ENCODE data around the gene EXOC6B. TPM values are rescaled to one million over a fixed set of nuclear protein-coding genes. Genes with fewer than 3 reads are reported as not detected.

EXOC6B gene
- total and polyA plus RNA-seq, 10 of the 15 experiments (the other 5 are each of a cell fraction or from before 2014, with no cell fraction given), result 0.23 to 2.2 (median 1.2) TPM

- WGBS (ENCODE audit: insufficient coverage, insufficient replicate concordance, low lambda C conversion rate, missing lambda C conversion rate), result 0% methylated on average over 4 of the region's 4 CpGs
- Histone ChIP-seq H3K27ac (ENCODE audit: control insufficient read depth, insufficient read depth) (no peak overlapping the region), H3K9ac (ENCODE audit: control insufficient read depth, insufficient read depth, low read length) (no peak overlapping the region), H3K27me3 (replicated peaks in 1 of 2; ENCODE audit: control insufficient read depth in 2 of 2, insufficient read depth in 2 of 2, low read length in 1 of 2) (no peaks in the 10 kb centered on the region), H3K36me3 (ENCODE audit: control insufficient read depth in 2 of 2, insufficient read depth in 2 of 2, low read length in 1 of 2) (no peaks in the 10 kb centered on the region), H2AFZ (ENCODE audit: control insufficient read depth, low read depth, low read length) (no peak overlapping the region), H3K4me2 (ENCODE audit: control insufficient read depth, insufficient read depth) (no peak overlapping the region), H3K9me3 (replicated peaks; ENCODE audit: control insufficient read depth, insufficient read depth, low read length) (no peaks in the 10 kb centered on the region), H3K4me1 (ENCODE audit: control insufficient read depth, insufficient read depth, low read length) (no peaks in the 10 kb centered on the region), H3K79me2 (ENCODE audit: control insufficient read depth, insufficient read depth, low read length) (no peaks in the 10 kb centered on the region), H3K4me3 (no peak overlapping the region), H4K20me1 (ENCODE audit: control insufficient read depth, insufficient read depth) (no peaks in the 10 kb centered on the region)
- ATAC-seq (no peak), DNase-seq (ENCODE audit: low read depth, low spot score) (no peak), FAIRE-seq (no peak)
- intact Hi-C loops (cut with micrococcal nuclease; ENCODE audit: unreplicated experiment) (no loop called here), in situ Hi-C loops (cut with MboI) (no loop called here)
- ChIA-PET SMC1A (ENCODE audit: uncharacterized antibody, unreplicated experiment) (interaction anchor here (0.8 kb wide), 1 partner anchor 149 kb away, joined by 3 read pairs; no protein-coding TSS in a partner anchor), RAD21 (ENCODE audit: unreplicated experiment) (no interaction called here), POLR2A (no interaction called here), CTCF (no interaction called here)
- no TSS peak for BruUV-seq (replicated peaks)
- TF ChIP-seq FOS (IDR thresholded peaks at IDR 0.05; ENCODE audit: borderline replicate concordance, extremely low read depth, insufficient read length) (no peak), DPF2 (IDR thresholded peaks at IDR 0.05) (no peak), CUX1 (IDR thresholded peaks at IDR 0.05; ENCODE audit: insufficient replicate concordance, low read depth, low read length) (no peak), NFYA (IDR thresholded peaks at IDR 0.05; ENCODE audit: borderline replicate concordance, low read depth, low read length) (no peak), MXI1 (IDR thresholded peaks at IDR 0.05; ENCODE audit: low read depth, low read length) (no peak), SPI1 (IDR thresholded peaks at IDR 0.05; ENCODE audit: borderline replicate concordance, insufficient read depth, low read depth, low read length) (no peak), ZBED1 (IDR thresholded peaks at IDR 0.05; ENCODE audit: borderline replicate concordance) (no peak)
- TF ChIP-seq, protein P1, sequence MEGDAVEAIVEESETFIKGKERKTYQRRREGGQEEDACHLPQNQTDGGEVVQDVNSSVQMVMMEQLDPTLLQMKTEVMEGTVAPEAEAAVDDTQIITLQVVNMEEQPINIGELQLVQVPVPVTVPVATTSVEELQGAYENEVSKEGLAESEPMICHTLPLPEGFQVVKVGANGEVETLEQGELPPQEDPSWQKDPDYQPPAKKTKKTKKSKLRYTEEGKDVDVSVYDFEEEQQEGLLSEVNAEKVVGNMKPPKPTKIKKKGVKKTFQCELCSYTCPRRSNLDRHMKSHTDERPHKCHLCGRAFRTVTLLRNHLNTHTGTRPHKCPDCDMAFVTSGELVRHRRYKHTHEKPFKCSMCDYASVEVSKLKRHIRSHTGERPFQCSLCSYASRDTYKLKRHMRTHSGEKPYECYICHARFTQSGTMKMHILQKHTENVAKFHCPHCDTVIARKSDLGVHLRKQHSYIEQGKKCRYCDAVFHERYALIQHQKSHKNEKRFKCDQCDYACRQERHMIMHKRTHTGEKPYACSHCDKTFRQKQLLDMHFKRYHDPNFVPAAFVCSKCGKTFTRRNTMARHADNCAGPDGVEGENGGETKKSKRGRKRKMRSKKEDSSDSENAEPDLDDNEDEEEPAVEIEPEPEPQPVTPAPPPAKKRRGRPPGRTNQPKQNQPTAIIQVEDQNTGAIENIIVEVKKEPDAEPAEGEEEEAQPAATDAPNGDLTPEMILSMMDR (IDR thresholded peaks at IDR 0.05 in 2 of 3, conservative IDR thresholded peaks at IDR 0.05 in 1 of 3; ENCODE audit: control insufficient read depth in 2 of 3, extremely low read depth in 1 of 3, insufficient read depth in 1 of 3, low read depth in 3 of 3, low read length in 3 of 3), result no peak
- TF ChIP-seq, protein P2, sequence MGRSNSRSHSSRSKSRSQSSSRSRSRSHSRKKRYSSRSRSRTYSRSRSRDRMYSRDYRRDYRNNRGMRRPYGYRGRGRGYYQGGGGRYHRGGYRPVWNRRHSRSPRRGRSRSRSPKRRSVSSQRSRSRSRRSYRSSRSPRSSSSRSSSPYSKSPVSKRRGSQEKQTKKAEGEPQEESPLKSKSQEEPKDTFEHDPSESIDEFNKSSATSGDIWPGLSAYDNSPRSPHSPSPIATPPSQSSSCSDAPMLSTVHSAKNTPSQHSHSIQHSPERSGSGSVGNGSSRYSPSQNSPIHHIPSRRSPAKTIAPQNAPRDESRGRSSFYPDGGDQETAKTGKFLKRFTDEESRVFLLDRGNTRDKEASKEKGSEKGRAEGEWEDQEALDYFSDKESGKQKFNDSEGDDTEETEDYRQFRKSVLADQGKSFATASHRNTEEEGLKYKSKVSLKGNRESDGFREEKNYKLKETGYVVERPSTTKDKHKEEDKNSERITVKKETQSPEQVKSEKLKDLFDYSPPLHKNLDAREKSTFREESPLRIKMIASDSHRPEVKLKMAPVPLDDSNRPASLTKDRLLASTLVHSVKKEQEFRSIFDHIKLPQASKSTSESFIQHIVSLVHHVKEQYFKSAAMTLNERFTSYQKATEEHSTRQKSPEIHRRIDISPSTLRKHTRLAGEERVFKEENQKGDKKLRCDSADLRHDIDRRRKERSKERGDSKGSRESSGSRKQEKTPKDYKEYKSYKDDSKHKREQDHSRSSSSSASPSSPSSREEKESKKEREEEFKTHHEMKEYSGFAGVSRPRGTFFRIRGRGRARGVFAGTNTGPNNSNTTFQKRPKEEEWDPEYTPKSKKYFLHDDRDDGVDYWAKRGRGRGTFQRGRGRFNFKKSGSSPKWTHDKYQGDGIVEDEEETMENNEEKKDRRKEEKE (IDR thresholded peaks at IDR 0.05), result no peak
- TF ChIP-seq, protein P3, sequence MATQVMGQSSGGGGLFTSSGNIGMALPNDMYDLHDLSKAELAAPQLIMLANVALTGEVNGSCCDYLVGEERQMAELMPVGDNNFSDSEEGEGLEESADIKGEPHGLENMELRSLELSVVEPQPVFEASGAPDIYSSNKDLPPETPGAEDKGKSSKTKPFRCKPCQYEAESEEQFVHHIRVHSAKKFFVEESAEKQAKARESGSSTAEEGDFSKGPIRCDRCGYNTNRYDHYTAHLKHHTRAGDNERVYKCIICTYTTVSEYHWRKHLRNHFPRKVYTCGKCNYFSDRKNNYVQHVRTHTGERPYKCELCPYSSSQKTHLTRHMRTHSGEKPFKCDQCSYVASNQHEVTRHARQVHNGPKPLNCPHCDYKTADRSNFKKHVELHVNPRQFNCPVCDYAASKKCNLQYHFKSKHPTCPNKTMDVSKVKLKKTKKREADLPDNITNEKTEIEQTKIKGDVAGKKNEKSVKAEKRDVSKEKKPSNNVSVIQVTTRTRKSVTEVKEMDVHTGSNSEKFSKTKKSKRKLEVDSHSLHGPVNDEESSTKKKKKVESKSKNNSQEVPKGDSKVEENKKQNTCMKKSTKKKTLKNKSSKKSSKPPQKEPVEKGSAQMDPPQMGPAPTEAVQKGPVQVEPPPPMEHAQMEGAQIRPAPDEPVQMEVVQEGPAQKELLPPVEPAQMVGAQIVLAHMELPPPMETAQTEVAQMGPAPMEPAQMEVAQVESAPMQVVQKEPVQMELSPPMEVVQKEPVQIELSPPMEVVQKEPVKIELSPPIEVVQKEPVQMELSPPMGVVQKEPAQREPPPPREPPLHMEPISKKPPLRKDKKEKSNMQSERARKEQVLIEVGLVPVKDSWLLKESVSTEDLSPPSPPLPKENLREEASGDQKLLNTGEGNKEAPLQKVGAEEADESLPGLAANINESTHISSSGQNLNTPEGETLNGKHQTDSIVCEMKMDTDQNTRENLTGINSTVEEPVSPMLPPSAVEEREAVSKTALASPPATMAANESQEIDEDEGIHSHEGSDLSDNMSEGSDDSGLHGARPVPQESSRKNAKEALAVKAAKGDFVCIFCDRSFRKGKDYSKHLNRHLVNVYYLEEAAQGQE (IDR thresholded peaks at IDR 0.05; ENCODE audit: low read depth, low read length), result no peak
Observed at GRCh38 chr2:72175636-72176035, 650.2 kb downstream of the EXOC6B start.

All from GM12878 (cell line).